Suprapubic skin (tissue), 3 donors: ENCODE measurements around the gene SNRPA.

Experiments used
- CTCF ChIP-seq, 2 donors: fragments of 200-600 bp in 1 of 2; fragments of 450-650 bp in 1 of 2; sonication (generic) in 1 of 2; IDR thresholded peaks; one replicate each; pipeline ENCODE4 v1.5.1; 2016 to 2019; ENCODE audit warnings: antibody characterized with exemption in 2 of 2, mild to moderate bottlenecking in 1 of 2, moderate library complexity in 1 of 2
- POLR2A ChIP-seq, 2 donors: fragments of 450-650 bp; IDR thresholded peaks; one replicate each; pipeline ENCODE4 v1.6.1; 2017; ENCODE audit warnings: antibody characterized with exemption in 2 of 2, mild to moderate bottlenecking in 2 of 2, moderate library complexity in 2 of 2

GRCh38 chr19:40741527-40742390 lies 9.2 kb upstream of the SNRPA start:
- TF ChIP-seq CTCF (IDR thresholded peaks at IDR 0.05) = no peak
- no peak for TF ChIP-seq POLR2A (IDR thresholded peaks at IDR 0.05)
